ENCODE results near the gene WDR77.
A peak's percentile ranks its signal among the peaks of the same experiment; 100 is the strongest.

Gene WDR77

DNA sequence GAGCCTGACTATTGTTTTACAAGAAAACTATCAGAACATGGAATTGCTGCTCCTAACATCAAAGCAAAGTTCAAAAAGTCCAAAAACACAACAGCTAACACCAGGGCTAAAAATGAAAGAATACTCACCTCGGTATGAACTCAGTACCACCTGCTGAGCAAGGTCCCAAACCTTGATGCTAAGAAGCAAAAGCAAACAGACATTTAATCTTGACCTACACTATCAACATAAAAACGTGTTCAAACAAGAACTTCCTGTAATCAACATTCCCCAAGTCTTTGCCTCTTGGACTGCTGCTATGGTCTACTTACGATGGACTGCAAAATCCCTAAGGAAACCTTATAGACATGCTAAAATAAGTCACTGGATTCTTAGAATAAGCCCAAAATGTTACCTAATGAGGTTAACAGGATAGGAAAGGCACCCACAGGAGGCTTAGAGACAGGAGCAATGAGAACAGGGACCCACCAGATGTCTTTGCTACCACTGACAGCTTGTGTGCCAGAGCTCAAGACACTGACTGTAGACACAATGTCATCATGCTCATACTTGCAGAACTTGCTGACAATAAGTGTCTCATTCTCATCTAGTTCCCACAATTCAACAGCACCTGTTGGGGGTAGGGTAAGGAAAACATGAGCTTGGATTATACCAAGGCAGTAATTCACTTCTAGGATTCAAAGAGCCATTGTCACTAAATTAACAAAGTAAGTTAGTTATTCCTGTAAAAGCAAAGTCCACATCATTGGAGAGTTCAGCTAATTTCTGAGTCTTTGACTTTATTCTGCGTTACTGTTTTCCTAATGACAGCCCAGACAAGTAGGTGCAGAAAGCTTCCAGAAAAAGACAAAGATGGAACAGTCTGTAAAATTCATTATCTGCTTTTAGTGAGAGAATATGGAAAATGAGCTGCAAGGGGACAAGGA lies 1.8 kb downstream of the WDR77 start:
- TF ChIP-seq, protein P1, sequence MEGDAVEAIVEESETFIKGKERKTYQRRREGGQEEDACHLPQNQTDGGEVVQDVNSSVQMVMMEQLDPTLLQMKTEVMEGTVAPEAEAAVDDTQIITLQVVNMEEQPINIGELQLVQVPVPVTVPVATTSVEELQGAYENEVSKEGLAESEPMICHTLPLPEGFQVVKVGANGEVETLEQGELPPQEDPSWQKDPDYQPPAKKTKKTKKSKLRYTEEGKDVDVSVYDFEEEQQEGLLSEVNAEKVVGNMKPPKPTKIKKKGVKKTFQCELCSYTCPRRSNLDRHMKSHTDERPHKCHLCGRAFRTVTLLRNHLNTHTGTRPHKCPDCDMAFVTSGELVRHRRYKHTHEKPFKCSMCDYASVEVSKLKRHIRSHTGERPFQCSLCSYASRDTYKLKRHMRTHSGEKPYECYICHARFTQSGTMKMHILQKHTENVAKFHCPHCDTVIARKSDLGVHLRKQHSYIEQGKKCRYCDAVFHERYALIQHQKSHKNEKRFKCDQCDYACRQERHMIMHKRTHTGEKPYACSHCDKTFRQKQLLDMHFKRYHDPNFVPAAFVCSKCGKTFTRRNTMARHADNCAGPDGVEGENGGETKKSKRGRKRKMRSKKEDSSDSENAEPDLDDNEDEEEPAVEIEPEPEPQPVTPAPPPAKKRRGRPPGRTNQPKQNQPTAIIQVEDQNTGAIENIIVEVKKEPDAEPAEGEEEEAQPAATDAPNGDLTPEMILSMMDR (IDR thresholded peaks at IDR 0.05): no peak

DNA sequence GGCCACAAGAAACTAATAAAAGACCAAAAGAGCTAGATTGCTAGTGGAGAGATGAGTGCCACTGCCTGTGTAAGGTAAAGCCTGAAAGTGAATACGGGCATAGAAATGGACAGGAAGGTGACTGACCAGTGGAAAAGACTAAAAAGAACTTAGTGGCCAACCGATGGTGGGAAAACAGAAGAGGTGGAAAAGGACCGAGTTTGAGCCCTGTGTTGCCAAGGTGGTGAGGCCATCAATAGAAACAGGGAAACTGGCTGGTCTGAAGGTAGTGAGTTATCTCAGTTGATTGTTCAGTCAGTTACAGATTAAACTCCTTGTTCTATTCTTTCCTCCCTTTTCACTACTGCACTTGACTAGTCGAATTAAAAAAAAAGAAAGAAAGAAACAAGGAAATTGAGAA lies 2.5 kb downstream of the WDR77 start:
- TF ChIP-seq, protein P1 (IDR thresholded peaks at IDR 0.05): no peak

DNA sequence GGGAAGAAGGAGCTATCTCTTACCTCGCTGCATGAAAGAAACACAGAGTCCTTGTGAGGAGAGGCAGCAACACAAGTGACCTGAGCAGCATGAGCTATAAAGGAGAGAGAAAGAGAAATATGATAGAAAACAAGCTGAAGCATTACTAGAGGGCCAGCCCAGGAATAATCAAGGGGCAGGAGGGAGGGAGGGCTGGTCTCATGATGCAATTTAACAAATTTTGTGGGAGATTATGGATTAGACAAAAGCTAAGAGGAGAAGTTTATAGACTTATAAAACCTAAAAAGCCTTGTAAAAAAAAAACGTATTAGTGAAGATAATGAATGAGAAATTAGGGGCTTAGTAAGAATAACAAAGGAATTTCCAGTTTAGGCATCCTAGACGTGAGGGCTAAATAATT lies 5.0 kb downstream of the WDR77 start:
- TF ChIP-seq, protein P1 (IDR thresholded peaks at IDR 0.05): no peak

DNA sequence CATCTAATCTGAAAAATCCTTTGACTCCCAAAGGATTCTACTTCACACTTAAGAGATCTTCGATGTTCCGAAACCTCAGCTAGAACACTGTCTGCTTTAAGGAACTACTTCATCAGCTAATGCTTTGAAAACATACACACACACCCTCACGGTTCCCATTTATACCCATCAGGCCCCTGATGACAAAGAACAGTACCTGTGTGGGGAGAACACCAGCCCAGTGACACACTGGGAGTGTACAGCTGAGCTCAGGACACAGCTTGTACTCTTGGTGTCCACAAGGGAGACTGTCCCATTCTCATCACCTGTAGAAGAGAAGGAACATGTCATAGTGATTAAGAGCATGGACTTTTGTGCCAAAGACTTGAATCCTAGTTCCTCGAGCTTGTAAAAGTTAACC lies 6.6 kb downstream of the WDR77 start:
- TF ChIP-seq, protein P1 (IDR thresholded peaks at IDR 0.05): no peak

DNA sequence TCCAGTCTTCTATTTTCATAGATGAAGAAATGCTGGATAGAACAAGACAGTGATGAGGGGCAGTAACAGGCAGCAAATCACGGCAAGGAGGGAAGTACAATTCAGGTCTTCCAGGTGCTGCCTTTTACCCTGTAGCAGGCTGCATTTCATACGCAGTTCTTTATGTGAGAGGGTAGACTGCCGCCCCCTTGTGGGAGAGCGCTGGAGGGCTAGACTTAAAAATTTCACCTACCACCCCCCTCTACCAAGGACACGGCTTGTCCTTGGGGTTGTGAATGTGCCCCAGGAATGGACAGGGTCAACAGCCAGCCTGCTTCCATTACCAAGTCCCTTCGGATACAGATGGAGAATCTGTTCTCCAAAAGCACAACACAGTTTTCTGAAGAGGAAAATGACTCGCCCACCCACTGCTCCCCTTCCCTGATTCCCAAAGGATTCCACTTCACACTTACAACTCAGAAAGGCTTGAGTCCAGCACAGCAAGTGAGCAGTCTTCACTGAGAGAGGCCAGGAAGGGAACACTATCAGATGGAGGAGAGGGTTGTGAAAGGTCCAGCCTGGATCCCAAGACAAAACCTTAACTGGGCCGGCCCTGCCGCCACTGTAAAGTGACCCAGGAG lies 7.4 kb downstream of the WDR77 start:
- TF ChIP-seq, protein P1 (IDR thresholded peaks at IDR 0.05): peak; percentile 66

DNA sequence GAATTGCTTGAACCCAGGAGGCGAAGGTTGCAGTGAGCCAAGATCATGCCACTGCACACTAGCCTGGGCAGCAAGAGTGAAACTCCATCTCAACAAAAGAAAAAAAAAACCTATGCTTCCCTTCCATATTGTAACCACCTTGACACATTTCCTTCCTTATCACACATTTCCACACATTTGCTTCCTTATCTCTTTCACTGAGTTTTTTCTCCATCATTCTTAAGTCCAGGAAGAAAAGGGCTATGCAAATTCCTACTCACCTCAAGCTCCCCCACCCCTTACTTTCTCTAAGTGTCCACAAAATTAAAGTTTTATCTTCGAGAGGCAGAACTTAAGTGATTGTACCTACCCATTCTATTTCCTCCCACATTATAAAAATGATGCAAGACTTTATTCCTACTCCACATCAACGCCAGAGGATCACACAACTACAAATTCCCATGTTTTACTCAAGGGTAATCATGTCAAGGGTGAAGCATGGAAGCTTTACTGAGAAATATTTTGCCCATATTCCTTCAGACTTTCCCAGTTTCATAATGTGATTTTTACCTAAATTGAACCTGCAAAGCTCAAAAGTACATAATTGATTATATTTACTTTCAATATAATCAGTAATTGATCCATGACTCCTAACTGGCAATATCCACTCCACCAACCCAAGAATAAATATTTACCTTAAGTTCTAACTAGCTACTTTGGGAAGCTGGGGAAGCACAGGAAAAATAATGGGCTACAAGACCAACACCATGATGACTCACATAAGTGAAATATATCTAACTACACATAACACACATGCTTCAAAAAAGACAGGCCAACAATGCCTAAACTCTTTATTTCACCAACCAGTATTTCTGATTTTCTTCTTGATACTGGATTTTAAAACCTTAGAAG lies 9.3 kb downstream of the WDR77 start:
- TF ChIP-seq, protein P1 (IDR thresholded peaks at IDR 0.05): no peak

DNA sequence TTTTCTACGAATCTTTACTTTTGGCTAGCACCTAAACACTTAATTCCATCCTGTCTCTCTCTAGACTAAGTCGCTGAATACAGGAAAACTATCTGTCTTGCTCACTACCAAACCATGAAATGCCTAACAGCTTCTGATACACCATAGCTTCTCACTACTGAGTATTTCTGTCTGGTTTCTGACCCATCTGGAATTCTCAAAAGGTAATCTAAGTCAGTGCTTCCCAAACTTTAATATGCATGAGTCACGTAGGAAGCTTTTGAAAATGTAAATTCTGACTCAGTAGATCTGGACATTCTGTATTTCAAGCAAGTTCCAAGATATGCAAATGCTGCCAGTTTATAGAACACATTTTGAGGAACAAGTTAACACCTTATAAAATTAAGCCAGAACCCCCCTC lies 12.3 kb downstream of the WDR77 start:
- TF ChIP-seq, protein P1 (IDR thresholded peaks at IDR 0.05): no peak

All from LNCAP (cell line).